GM19351 (cell line): ENCODE measurements around the gene RBM19.
"Not testable (repeated sequence)": the region's sequence is repeated elsewhere in the genome, so short reads cannot be mapped to it uniquely, and the experiment has no call there.

Experiments
- ATAC-seq: cut with Tn5 transposase; IDR thresholded peaks from one replicate; pipeline ENCODE4 v1.9.1; 2021; ENCODE audit warnings: mild to moderate bottlenecking, moderate library complexity; ENCODE audit not compliant: unreplicated experiment

RBM19 gene

DNA sequence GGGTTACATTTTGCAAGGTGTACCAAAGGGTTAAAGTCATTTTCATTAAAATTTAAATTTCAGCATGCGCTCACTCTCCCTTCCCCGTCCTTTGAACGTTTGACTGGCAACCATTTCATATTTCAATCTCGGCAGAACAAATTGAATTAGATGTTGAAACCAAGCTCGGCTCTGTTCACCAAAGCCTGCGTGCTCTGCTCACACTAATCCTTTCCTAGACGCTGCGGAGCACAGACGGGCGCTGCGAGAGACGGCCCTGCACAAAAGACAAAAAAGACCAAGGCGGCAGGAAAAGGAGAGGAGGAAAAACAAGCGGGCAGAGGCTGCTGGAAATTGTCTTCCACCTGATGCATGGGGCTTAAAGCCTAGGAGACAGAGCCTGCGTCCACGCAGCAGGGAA lies 149.3 kb downstream of the RBM19 start:
- ATAC-seq = no peak

DNA sequence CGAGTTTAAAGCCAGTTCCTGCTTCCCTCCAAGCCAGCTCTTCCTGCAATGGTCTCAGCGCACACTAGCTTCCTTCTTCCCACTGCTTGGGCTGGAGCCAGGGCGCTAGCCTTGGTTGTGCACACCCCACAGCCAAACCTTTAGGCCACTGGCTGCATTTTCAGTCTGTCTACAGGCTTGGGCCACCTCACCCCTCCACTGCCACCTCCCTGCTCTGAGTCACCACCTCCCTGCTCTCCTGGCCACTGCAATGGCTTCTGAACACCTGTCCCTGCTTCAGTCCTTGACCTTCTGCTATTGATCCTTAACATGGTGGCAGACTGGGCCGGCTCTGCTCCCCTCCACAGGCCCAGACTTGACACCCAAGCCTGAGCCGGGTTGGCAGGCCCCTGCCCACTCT lies 151.1 kb downstream of the RBM19 start:
- ATAC-seq = no peak

GRCh38 chr12:113813229-113813541 lies 152.9 kb downstream of the RBM19 start:
- ATAC-seq = no peak

GRCh38 chr12:113812411-113813228 lies 153.5 kb downstream of the RBM19 start:
- ATAC-seq = no peak

- not testable (repeated sequence) for ATAC-seq
These were observed 156.5 kb downstream of the RBM19 start for GRCh38 chr12:113809462-113810220.

- ATAC-seq = no peak
These were observed 157.8 kb downstream of the RBM19 start for GRCh38 chr12:113808095-113808951.

- no peak for ATAC-seq
These were observed 160.5 kb downstream of the RBM19 start for GRCh38 chr12:113805673-113806072.

DNA sequence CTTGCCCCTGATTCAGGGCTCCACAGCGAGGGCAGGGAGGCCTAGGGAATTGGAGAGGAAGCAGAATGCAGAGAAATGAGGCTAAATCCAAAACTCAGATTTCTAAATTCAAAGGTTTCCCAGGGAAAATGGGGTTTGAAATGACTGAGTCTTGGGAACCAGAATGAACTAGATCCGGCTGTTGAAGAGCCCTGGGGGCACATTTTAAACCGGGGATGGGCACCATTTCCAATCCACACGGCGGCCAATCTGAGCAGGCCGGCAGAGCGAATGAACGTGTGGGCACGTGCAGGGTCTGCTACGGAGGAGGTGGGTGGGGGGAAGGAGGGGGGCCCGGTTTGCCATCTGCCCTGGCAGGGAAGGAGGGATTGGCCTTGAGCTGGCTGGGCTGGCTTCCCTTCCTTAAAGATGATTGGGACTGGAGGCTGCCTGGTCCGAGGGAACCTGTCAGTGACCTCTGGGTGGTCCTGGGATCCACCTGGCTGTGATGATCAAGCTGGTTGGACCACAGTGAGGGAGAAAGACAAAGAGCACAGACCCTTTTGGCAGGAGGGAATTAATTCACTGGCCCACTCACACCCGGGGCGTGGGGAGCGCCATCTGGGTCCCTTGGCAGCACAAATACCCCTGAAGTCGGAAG lies 161.0 kb downstream of the RBM19 start:
- no peak for ATAC-seq

DNA sequence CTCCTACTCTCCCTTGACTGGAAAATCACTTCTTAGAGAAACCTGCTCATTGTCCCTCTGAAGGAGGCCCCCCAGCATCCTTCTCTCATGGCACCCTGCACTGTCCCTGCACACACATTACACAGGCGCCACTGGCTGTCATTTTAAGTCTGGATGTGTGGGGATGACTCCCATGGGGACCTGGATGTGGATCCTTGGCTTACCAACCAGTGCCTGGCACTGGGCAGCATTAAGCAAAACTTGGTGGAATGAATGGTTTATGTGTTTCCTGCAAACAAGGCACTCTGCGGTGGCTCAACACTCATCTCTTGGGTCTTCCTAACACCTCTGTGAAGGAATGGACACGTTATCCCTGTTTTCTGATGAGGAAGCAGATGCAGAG lies 162.4 kb downstream of the RBM19 start:
- no peak for ATAC-seq

DNA sequence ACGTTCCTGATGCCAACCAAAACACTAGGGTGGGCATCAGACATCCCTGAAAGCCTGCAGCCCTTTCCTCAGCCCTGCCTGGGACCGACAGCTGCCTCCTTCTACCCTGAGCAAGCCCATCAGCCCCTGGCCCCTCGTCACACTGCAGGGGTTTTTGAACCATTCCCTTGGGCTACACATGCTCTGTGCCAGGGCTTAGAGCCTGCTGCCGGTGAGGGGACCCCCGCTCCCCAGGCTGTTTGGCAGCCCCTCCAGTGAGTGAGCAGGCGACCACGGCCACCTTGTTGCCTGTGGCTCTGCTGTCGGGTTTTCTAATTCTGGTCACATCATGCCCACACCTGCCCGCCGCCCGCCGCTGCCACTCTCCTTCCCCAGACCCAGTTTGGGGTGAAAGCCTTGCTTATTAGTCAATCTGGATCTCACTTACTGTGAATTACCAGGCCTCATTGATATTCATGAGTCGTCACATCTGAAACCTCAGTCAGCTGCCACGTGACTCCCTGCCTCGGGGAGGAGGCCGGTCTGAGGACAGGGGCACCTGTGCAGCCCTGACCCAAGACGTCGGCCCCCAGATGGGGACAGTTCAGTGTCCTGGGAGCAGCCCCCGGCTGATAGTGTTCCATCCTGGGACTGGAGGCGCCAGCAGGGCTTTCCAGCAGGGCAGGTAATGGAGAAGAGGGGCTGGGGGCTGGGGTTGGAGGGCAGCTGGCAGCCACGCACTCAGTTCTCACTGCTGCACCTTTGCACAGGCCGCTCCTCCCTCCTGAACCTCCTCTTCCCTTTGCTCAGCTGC lies 163.0 kb downstream of the RBM19 start:
- ATAC-seq = no peak

- no peak for ATAC-seq
These were observed 163.9 kb downstream of the RBM19 start for GRCh38 chr12:113802000-113802749.

DNA sequence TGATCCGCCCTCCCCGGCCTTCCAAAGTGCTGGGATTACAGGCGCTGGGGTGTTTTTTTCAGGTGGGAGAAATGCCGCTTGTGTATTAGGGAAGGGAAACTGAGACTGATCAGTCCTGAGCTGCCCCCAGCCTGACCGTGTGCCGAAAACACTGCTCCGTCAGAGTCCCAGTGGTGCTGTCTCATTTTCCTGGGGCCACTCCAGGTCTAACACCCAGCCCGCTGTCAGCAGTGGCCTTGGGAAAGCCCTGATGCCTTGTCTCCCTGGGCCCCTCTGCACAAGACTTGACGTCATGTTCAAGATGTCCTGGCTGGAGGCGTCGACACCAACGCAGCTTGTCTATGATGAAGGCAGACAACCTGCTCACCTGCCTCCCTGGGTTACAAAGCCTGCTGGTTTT lies 165.9 kb downstream of the RBM19 start:
- ATAC-seq = no peak

DNA sequence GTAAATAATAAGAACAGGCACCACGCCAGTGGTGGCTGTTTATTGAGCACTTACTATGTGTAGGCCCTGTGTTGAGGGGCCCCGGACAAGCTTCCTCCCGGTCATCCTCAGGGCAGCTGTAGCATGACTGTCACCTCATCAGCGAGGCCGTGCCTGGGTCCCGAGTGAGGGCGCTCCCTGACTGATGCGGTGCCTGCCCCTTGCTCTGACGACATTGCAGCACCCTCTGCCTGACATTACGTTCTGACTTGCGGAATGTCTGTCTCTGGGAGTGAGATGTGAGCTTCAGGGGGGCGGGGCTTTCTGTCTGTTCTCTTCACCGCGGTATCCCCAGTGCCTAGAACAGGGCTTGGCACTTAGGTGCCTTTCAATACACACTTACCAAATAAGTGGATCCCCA lies 167.6 kb downstream of the RBM19 start:
- ATAC-seq = no peak

GRCh38 chr12:113797535-113797868 lies 168.6 kb downstream of the RBM19 start:
- ATAC-seq = no peak

- no peak for ATAC-seq
These were observed 169.1 kb downstream of the RBM19 start for GRCh38 chr12:113796852-113797534.

- no peak for ATAC-seq
These were observed 169.9 kb downstream of the RBM19 start for GRCh38 chr12:113796066-113796827.

DNA sequence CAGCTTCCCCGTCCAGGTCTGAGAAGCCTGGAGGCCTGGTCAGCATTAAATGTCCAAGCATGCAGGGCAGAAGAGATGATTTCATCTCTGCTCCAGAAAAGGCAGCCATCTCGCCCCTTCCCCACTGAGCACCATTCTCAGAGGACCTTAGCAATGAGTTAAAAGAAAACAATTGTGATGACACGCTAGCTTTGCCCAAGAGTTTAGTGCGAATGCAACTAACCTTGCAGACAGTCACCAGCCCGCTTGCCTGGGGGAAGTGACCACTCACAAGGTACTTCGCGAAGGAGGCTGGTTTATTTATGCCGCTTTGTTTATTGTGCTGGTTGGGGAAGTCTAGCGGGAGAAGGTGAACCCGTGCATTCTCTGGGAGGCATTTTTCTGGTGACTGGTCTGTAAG lies 170.7 kb downstream of the RBM19 start:
- ATAC-seq = no peak

DNA sequence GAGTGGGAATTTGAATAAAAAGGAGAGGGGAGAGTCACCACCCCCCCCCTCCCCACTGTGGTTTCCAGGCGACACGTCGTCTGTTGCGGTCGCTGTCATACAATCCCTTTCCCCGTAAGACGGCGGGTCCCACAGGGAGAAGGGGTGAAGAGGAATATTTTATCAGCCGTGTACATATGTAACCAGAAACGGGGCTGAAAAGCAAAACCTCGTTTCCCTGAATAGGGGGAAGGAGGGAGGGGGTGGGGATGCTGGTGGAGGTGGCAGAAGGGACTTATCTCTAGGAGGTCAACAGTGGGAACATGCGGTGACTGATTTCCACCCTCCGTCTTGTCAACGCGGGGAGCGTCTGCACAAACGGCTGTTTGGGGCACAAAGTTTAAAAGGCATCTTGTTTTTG lies 171.4 kb downstream of the RBM19 start:
- ATAC-seq = no peak
